HG03280 (cell line): ENCODE data around the gene RAC3.

Source experiments
- ATAC-seq: cut with Tn5 transposase; IDR thresholded peaks from one replicate; pipeline ENCODE4 v1.9.1; 2021; ENCODE audit warnings: mild to moderate bottlenecking, moderate library complexity; ENCODE audit not compliant: unreplicated experiment

Gene RAC3

DNA sequence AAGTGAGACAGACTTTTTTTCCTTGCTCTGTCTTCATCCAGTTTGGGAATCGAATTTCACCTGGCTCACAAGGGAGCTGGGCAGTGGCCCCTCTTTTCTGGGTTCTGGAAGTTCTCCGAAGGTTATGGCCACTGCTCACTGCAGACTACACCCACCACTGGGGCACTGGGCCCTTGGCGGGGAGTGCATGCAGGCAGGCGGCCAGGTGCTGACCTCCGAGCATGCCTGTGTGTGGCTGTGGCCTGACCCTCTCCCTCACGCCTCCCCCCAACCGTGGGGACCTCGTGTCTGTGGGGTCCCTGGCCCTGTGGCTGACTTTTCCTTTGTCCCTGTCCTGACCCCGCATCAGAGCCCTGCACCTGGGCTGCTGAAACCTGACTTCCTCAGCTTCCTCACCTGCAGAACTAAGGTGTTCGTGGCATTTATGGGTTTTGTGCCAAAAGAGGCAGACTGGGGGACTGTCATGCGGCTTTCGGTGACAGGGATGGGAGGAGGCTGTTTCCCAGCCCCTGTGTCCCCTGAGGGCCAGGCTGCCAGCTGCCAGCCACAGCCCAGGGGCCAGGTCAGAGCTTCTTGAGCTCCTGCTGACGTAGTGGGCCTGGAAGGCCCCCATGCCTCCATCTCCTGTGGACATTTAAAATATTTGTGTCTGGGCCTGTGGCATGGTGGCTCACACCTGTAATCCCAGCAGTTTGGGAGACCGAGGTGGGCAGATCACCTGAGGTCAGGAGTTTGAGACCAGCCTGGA, 32.6 kb upstream of the RAC3 start:
- no peak for ATAC-seq

DNA sequence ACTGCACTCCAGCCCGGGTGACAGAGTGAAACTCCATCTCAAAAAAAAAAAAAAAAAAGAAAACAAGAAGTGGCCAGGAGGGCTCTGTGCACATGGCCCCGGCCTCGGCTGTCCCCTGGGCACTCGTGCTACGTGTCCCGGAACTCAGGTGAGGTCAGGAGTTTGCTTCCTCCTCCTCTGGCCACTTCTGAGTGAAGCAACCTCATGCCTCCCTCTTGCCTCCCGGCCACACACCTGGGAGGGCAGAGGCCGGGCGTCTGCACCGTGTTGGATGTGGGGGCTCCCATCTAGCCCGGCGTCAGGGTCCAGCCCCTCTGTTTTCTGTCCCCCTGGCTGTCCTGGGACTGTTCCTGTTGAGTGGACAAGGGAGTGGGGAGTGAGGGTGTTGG, 31.9 kb upstream of the RAC3 start:
- no peak for ATAC-seq

- ATAC-seq: no peak
These were observed 31.3 kb upstream of the RAC3 start for GRCh38 chr17:81999976-82000802.

DNA sequence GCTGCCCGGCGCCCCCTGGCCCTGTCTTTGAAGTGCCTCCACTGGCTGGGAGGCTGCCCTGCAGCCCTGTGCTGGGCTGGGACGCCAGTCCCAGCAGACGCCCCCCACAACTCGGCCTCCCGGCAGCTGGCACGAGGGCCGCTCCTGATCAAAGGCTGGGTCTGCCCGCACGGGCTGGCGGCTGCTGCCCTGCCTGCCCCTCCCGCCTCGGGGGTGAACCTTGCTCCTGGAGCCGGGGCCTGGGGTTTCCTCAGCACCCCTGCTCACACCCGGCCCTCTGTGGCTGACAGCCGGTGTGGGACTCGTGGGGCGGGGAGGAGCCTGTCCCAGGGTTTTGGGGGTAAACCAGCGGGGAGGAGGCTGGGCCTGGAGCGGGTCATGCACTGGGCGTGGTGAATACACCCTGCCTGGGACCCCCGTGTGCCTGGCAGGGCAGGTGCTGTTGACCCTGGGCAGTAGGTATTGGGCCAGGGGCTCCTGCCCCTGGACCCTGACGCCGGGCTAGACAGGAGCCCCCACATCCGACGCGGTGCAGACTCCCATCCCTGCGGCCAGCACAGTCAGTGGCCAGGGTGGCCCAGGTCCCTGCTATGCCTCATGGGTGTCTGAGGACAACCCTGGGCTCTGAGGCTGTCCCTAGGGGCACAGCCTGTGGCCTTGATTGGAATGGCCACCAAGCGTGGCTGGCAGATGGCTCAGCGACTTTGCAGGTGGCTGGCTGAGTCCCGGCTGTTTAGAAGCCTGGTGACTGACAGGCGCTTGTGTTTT, 30.5 kb upstream of the RAC3 start:
- ATAC-seq: no peak

DNA sequence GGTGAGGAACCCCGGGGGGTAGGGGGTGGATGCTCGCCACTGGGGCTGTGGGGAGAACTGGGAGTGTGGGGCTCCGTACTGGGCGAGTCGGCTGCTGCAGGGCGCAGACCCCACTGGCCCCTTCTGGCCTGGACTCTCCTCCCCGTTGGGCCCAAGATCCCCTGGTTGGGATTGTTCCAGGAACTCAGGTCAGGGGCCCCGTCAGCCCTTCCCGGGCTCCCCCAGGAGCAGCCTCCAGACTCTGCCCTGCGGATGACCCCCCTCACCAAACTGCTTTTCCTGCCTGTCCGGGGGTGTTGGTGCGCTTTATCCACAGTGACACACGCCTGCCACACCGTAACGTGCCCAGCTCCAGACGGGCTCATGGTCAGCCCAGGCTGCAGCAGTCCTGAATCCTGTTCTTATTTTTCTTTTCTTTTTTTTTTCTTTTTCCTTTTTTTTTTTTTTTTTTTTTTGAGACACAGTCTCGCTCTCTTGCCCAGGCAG, 29.9 kb upstream of the RAC3 start:
- no peak for ATAC-seq

DNA sequence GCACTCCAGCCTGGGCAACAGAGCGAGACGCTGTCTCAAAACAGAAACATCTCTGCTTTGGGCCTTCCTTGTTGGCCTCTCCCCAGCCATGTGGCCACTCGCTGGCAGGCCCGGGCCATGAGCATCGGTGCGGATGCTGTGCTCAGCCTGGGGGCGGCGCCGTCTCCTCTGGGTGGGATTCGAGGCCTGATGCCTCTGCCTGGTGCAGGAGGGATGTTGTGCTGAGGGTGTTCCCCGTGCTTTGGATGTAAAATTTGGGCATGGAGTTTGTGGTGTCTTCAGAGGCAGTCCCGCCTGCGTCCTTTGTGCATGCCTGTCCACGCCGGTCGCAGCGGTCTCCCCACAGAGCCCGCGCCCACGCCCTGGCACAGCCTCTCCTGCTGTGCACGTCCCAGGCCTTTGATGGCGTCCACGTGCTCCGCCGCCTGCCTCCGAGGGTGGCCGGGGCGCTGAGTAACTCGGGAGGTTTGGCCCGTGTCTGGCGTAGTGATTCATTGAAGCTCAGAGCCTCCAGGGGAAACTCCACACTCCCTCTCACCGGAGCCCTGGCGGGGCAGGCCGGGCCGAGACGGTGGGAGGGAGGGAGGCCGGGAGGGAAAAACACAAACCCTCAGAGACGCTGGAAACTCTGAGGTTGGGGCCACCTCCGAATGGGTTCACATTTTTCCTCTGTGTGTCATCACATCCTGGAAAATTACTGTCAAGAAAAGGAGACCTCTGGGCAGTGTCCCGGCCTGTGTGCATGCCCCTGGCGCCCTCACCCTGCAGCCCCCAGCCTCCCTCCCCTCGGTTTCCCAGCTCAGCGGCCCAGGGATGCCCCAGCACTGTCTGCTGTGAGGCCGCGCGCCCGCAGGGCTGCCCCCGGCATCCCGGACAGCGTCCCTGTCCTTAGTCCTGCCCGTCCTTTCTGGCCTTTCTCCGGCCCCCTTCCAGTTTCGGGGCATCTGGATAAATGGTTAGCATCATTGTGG, 27.8 kb upstream of the RAC3 start:
- ATAC-seq: no peak

DNA sequence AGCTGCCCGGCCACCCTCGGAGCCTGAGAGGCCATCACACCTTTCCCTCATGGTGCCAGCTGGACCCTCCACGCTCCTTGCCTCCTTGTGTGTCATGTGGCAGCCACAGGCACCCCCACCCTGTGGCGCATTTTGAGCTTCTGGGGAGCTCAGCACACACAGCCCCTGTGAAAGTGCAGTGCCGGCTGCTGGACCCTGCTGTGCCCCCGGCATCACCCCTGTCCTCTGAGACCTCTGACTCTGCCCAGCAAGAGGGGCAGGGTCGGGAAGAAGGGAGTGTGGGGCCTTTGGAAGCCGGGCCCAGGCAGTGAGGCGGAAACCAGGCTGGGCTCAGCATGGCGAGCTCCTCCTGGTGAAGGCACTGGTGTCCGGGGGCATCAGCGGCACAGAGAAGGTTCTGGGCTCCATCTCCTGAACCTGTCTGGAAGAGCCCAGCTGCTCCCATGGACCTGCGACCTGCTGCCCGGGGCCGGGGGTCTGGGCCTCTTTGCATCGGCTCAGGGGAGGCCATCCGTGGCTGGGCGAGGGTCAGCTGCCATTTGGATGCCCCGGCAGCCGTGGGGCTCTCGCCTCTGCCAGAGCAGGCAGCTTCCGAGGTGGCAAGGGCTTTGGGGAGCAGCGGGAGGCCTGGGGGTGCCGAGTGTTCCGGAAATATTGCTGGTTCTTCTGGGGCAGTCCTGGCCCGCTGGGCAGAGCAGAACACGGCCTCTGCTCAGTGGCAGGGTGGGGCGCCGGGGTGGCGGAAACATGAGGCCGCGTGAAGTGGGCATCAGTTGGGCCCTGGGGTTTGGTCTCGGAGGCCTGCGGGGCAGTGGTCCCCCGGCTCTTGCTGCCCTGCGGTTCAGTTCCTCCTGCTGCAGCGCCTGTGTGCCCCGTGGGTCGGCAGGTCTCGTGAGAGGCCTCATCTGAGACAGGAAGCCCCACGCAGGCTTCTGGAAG, 26.7 kb upstream of the RAC3 start:
- no peak for ATAC-seq

GRCh38 chr17:82005701-82006348, 25.7 kb upstream of the RAC3 start:
- no peak for ATAC-seq

DNA sequence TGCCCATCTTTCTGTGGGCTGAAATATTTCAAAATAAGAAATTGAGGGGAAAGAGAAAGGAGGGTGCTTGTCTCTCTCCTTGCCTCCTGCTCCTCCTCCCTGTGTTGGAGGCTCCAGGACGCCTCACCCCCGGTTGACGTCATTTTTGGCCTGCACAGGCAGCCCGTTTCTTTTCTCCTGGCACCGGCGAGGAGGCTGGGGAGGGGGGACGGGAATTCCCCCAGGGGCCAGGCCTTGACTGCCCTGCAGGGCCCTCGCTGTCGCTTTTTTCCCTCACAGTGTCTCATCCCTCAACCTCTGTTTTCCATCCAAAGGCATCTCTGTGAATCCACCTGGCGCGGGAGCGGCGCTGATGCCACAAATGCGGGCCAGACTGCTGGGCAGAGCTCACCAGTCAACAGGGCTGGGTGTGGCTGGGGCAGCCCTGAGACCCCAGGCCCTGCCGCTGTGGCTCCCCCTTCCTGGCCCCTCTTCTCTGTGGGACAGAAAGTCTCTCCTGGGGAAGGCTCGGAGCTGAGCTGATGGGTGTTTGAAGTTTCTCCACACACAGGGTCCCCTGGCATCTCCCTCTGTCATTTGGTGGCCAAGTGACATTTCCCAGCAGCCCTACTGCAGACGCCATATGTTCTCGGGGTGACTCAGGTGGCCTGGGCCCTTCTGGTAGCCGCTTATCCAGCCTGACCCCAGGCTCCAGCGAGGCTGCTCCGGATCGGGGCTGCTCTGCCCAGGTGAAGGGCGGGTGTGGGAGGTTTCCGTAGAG, 24.8 kb upstream of the RAC3 start:
- ATAC-seq: no peak

- no peak for ATAC-seq
These were observed 24.3 kb upstream of the RAC3 start for GRCh38 chr17:82007228-82007494.

GRCh38 chr17:82007495-82008257, 23.8 kb upstream of the RAC3 start:
- ATAC-seq: no peak

DNA sequence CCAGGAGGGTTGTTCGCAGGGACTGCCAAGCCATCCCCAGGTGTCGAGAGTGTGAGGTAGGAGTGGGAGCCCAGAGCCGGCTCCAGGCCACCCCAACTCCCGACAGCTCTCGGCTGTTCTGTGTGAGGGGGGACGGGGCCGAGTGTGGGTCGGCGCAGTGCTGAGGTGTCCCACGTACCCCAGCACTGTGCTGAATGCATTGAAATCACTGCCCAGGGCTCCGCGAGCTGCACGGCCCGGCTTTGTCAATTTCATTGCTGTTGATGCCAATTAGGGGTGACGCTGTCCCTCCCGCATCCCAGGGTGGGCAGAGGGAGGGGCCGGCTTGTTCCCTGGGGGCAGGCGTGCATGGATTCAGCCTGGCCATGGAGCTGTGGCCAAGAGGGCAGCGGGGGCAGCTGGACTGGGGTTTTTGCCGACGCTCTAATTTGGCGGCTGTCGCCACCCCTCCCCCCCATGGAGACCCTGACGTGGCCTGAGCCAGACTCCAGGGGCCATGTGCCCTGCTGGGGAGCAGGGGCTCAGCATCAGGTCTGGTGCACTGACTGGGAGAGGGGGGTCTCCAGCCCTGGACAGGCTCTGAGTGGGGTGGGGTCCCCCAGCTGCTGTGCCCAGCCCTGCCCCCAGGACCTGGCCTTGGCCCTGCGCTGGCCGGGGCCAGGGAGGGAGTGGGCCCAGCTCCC, 23.1 kb upstream of the RAC3 start:
- ATAC-seq: no peak

DNA sequence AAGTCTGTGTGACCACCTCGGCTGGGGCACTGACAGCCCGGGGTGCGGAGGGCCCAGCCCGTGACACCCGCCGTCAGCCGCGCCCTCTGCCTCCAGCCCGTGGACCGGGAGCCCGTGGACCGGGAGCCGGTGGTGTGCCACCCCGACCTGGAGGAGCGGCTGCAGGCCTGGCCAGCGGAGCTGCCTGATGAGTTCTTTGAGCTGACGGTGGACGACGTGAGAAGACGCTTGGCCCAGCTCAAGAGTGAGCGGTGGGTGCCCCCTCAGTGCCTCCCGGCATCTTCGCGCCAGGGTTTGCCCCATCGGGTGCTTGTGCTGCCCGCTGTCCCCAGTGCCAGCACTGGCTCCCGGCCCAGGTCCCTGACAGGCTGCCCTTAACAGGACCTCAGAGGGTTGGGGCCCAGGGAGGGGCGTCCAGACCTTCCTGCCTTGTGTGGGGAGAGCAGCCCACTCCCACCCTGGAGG, 22.5 kb upstream of the RAC3 start:
- ATAC-seq: no peak

DNA sequence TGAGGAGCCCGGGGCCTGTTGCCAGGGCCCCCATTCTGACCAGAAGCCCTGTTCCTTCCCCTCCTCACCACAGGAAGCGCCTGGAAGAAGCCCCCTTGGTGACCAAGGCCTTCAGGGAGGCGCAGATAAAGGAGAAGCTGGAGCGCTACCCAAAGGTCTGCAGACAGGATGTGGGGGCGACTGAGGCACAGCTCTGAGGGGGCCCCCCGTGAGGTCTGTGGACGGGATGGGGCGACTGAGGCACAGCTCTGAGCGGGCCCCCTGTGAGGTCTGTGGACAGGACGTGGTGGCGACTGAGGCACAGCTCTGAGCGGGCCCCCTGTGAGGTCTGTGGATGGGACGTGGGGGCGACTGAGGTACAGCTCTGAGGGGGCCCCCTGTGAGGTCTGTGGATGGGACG, 22.1 kb upstream of the RAC3 start:
- ATAC-seq: no peak

- ATAC-seq: no peak
These were observed 20.6 kb upstream of the RAC3 start for GRCh38 chr17:82010575-82011525.
